Adrenal gland (tissue), 12 donors: ENCODE results near the gene PRKD1. TPM values are rescaled to one million over a fixed set of nuclear protein-coding genes. Genes with fewer than 3 reads are reported as not detected.
"Not testable (repeated sequence)": the region's sequence is repeated elsewhere in the genome, so short reads cannot be mapped to it uniquely, and the experiment has no call there.

Source experiments
- DNase-seq, 7 donors: peaks; one replicate each; pipeline ENCODE4 v3.0.0-alpha.2; 2019 to 2020
- H3K27ac ChIP-seq, 5 donors: fragments of 200-600 bp; sonication (generic) in 4 of 5; 1 replicate in 3 of 5; 2 replicates in 2 of 5; pipeline versions ENCODE4 v1.5.1 to v1.8.0; 2016 to 2020; ENCODE audit warnings: mild to moderate bottlenecking in 1 of 5
- H3K27me3 ChIP-seq: fragments of 200-600 bp; 2 replicates; pipeline ENCODE4 v1.8.0; 2021
- H3K36me3 ChIP-seq, 2 donors: fragments of 200-600 bp; replicated peaks in 1 of 2; 1 replicate in 1 of 2; 2 replicates in 1 of 2; pipeline versions ENCODE4 v1.5.1 to v1.8.0; 2018 to 2022
- H3K4me1 ChIP-seq, 2 donors: fragments of 200-600 bp; replicated peaks in 1 of 2; 1 replicate in 1 of 2; 2 replicates in 1 of 2; pipeline versions ENCODE4 v1.5.1 to v1.8.0; 2018 to 2021
- H3K4me3 ChIP-seq, 4 donors: fragments of 200-600 bp; sonication (generic) in 3 of 4; one replicate each; pipeline ENCODE4 v1.5.1; 2016 to 2018
- H3K9me3 ChIP-seq, 3 donors: fragments of 200-600 bp; sonication (generic) in 1 of 3; replicated peaks in 1 of 3; 1 replicate in 2 of 3; 2 replicates in 1 of 3; pipeline versions ENCODE4 v1.5.1 to v1.8.0; 2016 to 2021
- CTCF ChIP-seq, 6 experiments: fragments of 450-650 bp in 4 of 6; fragments of 200-600 bp in 2 of 6; sonication (generic) in 1 of 6; IDR thresholded peaks; 1 replicate in 5 of 6; 2 replicates in 1 of 6; pipeline versions ENCODE4 v1.5.1 to v1.8.0; 2016 to 2021; ENCODE audit warnings: antibody characterized with exemption in 6 of 6, mild to moderate bottlenecking in 2 of 6, moderate library complexity in 1 of 6
- POLR2A ChIP-seq, 2 donors: fragments of 450-650 bp; IDR thresholded peaks; one replicate each; pipeline ENCODE4 v1.6.1; 2017; ENCODE audit warnings: antibody characterized with exemption in 2 of 2, mild to moderate bottlenecking in 2 of 2, moderate library complexity in 1 of 2
- WGBS, 4 donors: extraction: QIAGEN DNeasy Blood & Tissue Kit in 2 of 4; methylation state at CpG; one replicate each; pipeline versions ENCODE4 v1.1.5 to v1.1.7; 2013 to 2017; 5-methylcytosine and 5-hydroxymethylcytosine counted together
- intact Hi-C, 2 donors: fragments of 100-400 bp; cut with DNase I; formaldehyde crosslinking; loops; one replicate each; pipeline versions ENCODE4 v1.14.1 to v1.15.0; 2022 to 2023
- polyA plus RNA-seq, 3 donors: library from polyadenylated mRNA; stranded (reverse); fragments of 200-250 nt in 2 of 3; fragments of 350-450 nt in 1 of 3; fragmentation: Illumina TruSeq in 1 of 3; extraction: RNeasy Lipid Tissue Mini Kit (QIAGEN cat#74804) in 1 of 3; gene quantifications; one replicate each; pipeline ENCODE4 v1.2.3, GENCODE V29; 2013 to 2014
- total RNA-seq, 9 donors: library from RNA; depleted of rRNA in 4 of 9; stranded (reverse); fragments of >200 nt in 4 of 9; fragments of 120-200 nt in 1 of 9; fragmentation: NEBNext Ultra II Directional in 1 of 9; extraction: Animal tissue kit (Norgen Biotek cat#: 25700) in 1 of 9; gene quantifications; one replicate each; pipeline versions ENCODE4 v1.1.0 to v1.2.4, GENCODE V29; 2013 to 2023
- donor health status: healthy with polysubstance abuse.
- donor health status: Bipolar disorder and iron deficiency.
- donor health status: DM: yes; HTN: yes; CAD: no.
- donor health status: DM: no; HTN: no; CAD: no.
- donor health status: DM: no; HTN: no; CAD: no.
- donor health status: DM: yes; HTN: yes; CAD: no.

Gene PRKD1
- total and polyA plus RNA-seq, 12 donors, result 6.9 to 30.1 (median 22.0) TPM

GRCh38 chr14:29796853-29797252, 130.8 kb downstream of the PRKD1 start:
- H3K27ac ChIP-seq, result no peak overlapping the region
- no peaks in the 10 kb centered on the region for H3K27me3 ChIP-seq
- no peak for DNase-seq
- TF ChIP-seq POLR2A (IDR thresholded peaks at IDR 0.05) (no peak), CTCF (IDR thresholded peaks at IDR 0.05) (no peak)
- 91 to 95% (median 93%) methylated on average over 2 of the region's 2 CpGs for WGBS, 4 donors
- no peak overlapping the region for H3K4me3 ChIP-seq
- H3K9me3 ChIP-seq, result no peaks in the 10 kb centered on the region
- H3K36me3 ChIP-seq, result no peaks in the 10 kb centered on the region
- intact Hi-C loops, result no loop called here
- no peaks in the 10 kb centered on the region for H3K4me1 ChIP-seq

GRCh38 chr14:29789475-29789874, 138.2 kb downstream of the PRKD1 start:
- TF ChIP-seq POLR2A (IDR thresholded peaks at IDR 0.05), result no peak
- TF ChIP-seq CTCF (IDR thresholded peaks at IDR 0.05), result no peak
- 83 to 97% (median 92%) methylated on average over 2 of the region's 2 CpGs for WGBS, 4 donors
- Histone ChIP-seq H3K36me3 (no peaks in the 10 kb centered on the region), H3K27ac (no peak overlapping the region), H3K27me3 (no peaks in the 10 kb centered on the region), H3K4me3 (no peak overlapping the region), H3K9me3 (no peaks in the 10 kb centered on the region), H3K4me1 (no peaks in the 10 kb centered on the region)
- intact Hi-C loops, result no loop called here
- DNase-seq, result no peak

- H3K36me3 ChIP-seq, result no peaks in the 10 kb centered on the region
- H3K4me3 ChIP-seq, result no peak overlapping the region
- H3K27me3 ChIP-seq, result no peaks in the 10 kb centered on the region
- H3K27ac ChIP-seq, result no peak overlapping the region
- intact Hi-C loops, result no loop called here
- no peaks in the 10 kb centered on the region for H3K4me1 ChIP-seq
- DNase-seq, result no peak
- no peaks in the 10 kb centered on the region for H3K9me3 ChIP-seq
- WGBS, 4 donors, result 66 to 97% (median 84%) methylated on average over 2 of the region's 2 CpGs
- TF ChIP-seq CTCF (IDR thresholded peaks at IDR 0.05), result no peak
- TF ChIP-seq POLR2A (IDR thresholded peaks at IDR 0.05), result no peak
Measured at GRCh38 chr14:29788093-29788492, 139.6 kb downstream of the PRKD1 start.

GRCh38 chr14:29783556-29783955, 144.1 kb downstream of the PRKD1 start:
- 91 to 99% (median 94%) methylated on average over 3 of the region's 3 CpGs for WGBS, 4 donors
- no peak overlapping the region for H3K27ac ChIP-seq
- H3K36me3 ChIP-seq, result no peaks in the 10 kb centered on the region
- TF ChIP-seq POLR2A (IDR thresholded peaks at IDR 0.05), result no peak
- no peaks in the 10 kb centered on the region for H3K4me1 ChIP-seq
- H3K4me3 ChIP-seq, result no peak overlapping the region
- intact Hi-C loops, result no loop called here
- H3K27me3 ChIP-seq, result no peaks in the 10 kb centered on the region
- H3K9me3 ChIP-seq, result no peaks in the 10 kb centered on the region
- no peak for DNase-seq

GRCh38 chr14:29782041-29782440, 145.6 kb downstream of the PRKD1 start:
- Histone ChIP-seq H3K36me3 (no peaks in the 10 kb centered on the region), H3K27ac (no peak overlapping the region), H3K4me3 (no peak overlapping the region), H3K27me3 (no peaks in the 10 kb centered on the region), H3K4me1 (no peaks in the 10 kb centered on the region), H3K9me3 (no peaks in the 10 kb centered on the region)
- intact Hi-C loops, result no loop called here
- DNase-seq, result no peak
- no peak for TF ChIP-seq CTCF (IDR thresholded peaks at IDR 0.05)
- TF ChIP-seq POLR2A (IDR thresholded peaks at IDR 0.05), result no peak
- 87 to 95% (median 92%) methylated on average over 2 of the region's 2 CpGs for WGBS, 4 donors

- intact Hi-C loops, H3K27me3 ChIP-seq, H3K27ac ChIP-seq, H3K36me3 ChIP-seq, H3K4me3 ChIP-seq, H3K4me1 ChIP-seq, DNase-seq, H3K9me3 ChIP-seq: not testable (repeated sequence)
- 86 to 100% (median 93%) methylated on average over 1 of the region's 1 CpG for WGBS, 4 donors
Measured at GRCh38 chr14:29777142-29777541, 150.5 kb downstream of the PRKD1 start.
